Activated gamma-delta T cell treated with anti-CD3 and anti-CD28 coated beads, Interleukin-2, amount 50 U/mL, for 16 hours (primary cell): ENCODE data around the gene KIF16B.
"Not testable (repeated sequence)": the region's sequence is repeated elsewhere in the genome, so short reads cannot be mapped to it uniquely, and the experiment has no call there.

Experiments used
- DNase-seq: peaks from one replicate; pipeline ENCODE4 v3.0.0-alpha.2; 2020; ENCODE audit warnings: low read depth

The KIF16B gene

DNA sequence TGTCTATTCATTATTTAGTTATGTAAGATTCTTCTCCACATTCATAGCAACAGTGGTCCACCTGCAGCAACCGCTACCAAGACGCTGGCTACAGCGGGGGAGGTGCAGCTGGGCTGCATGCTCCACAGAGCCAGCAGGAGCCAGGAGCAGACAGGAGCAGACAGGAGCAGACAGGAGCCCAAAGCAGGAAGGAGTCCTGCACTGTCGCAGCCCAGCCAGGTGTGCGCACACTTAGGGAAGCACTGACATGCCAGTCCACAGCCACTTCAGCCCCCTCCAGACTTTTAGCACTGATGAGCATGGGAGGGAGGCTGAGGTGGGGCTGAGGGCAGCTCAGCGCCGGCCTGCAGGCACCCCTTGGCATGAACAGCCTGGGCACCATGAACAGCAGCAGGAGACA lies 19.6 kb downstream of the KIF16B start:
- DNase-seq = no peak

DNA sequence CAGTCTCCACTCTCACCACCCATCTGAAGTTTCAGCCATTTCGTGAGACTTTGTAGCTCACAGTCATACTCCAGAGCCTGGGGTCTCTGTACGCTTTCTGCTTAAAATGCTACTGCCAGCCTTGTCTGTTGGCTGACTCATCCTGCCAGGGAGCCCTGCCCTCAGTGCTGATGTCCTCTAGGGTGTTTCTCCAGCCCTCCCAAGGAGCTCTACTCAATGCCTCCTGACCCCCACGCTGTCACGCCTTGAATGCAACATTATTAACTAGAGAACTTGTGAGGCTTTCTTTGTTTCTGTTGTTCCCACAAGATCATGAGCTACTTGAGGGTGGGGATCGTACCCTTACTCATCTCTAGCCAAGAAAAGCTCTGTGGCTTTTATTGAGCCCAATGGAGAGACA lies 20.1 kb downstream of the KIF16B start:
- no peak for DNase-seq

DNA sequence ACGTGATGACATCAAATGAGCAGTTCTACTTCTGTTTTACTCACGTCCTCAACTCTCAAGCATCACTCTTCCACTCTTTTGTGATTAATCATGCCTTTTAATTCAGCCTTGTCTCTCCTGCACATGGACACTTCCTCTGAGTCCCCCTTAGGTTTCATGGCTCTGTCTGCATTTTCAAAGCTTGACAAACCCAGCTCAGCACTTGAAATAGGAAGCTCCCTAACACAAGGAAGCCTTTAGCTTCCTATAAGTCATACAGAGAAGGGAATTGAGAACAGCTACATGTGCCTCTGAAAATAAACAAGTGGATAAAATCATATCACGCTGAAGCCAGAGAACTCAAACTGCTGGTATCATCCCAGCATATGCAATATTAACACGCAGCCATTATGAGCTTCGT lies 21.2 kb downstream of the KIF16B start:
- no peak for DNase-seq

DNA sequence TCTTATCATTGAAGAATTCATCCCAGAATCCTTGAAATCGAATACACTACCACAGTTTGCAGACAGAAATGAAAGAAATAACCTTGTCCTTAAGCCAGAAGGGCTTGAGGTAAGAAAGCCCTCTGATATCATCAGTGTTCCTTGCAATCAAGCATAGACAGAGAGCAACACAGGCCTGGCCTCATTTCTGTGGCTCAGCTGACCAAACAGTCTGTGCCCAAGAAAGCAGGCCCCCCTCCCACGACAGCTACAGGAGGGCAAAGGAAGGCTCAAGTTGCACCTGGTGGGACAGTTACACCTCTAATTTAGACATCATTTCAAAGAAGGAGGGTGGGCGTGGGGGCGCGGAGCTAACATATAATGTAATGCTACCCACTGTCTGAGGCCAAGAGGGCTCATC lies 21.6 kb downstream of the KIF16B start:
- no peak for DNase-seq

DNA sequence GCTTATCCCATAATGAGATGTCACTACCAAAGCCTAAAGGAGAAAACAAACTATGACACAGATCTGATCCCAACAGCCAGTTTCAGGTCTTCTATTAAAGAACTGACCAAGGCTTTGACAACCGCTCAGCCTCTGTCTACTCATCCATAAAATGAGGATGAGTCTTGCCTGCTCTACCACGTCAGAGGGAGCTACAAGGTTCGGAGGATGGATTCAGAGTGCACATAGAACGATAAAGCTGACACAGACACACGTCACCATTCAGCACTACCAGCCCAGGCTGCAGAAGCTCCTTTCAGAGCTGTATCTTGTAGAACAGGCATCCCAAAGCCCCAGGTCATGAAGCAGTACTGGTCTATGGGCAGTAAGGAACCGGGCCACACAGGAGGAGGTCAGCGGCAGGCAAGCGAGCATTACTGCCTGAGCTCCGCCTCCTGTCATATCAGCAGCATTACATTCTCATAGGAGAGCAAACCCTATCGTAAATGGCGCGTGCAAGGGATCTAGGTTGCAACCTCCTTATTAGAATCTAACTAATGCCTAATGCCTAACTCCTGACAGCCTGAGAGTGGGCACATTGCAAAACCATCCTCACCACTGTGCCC lies 25.1 kb downstream of the KIF16B start:
- no peak for DNase-seq

DNA sequence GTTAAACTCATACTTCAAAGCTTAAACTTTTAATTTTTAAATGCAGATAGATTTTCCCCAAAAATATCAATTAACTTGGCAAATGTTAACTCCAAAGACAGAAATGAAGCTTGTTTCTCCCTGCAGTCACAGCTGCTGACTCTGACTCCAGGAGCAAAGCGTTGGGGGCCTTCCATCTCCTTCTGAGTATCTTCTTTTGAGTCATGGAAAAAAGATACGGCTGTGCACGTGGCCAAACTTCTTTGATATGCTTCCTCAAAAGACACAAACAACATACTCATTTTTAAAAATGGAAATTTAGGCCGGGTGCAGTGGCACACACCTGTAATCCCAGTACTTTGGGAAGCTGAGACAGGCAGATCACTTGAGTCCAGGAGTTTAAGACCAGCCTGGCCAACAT lies 28.3 kb downstream of the KIF16B start:
- no peak for DNase-seq

DNA sequence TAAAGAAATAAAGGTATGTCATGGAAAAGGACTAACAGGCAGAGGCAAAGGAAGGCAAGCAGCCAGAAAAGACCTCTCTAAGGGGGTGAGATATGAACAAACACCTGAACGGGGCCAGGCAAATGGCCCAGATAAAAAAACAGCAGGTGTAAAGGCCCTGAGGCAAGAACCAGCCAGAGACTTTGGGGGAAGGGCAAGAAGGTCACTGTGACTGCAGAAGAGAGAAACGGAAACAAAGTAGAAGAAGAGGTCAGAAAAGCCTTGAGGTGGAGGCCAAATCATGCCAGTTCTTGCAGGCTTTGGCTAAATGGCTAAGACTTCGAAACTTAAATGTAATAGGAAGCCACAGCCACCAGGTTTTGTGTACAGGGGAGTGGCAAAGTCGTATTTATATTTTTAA lies 30.8 kb downstream of the KIF16B start:
- DNase-seq = no peak

DNA sequence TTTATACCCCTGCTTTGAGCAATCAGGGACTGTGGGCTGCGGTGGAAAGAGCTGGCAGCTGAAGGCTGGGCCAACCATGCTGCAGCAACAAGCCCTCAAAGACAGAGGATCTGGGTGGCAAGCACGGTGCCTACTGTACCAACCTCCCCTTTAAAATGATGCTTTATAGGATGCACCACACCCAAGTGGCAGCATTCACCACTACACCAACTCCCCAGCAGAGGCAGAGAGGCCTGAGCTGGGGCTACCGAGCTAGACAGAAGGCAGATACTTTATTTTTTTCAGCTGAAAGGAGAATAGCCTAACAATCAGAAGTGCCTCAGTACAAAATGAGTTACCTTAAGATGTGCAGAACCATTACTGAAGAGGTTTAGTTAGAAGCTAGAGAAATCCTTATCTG lies 31.4 kb downstream of the KIF16B start:
- DNase-seq = no peak

DNA sequence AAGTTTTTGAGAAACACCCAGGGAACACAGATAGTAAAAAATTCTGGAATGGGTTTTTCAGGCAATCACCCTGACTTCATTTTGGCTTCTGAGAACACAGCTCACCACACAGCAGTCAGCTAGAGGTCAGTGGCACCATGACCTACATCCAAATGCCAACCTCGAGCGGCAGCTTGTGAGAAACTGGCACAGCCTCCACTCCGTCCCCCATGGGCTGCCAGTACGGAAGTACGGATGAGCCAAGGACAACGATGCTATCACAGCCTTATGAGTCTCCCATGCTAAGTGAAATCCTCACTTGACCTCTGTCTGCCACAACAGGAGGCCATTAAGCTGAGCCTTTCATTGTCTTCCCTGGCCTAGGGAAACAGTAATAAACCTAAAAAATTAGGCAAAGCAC lies 32.0 kb downstream of the KIF16B start:
- no peak for DNase-seq

DNA sequence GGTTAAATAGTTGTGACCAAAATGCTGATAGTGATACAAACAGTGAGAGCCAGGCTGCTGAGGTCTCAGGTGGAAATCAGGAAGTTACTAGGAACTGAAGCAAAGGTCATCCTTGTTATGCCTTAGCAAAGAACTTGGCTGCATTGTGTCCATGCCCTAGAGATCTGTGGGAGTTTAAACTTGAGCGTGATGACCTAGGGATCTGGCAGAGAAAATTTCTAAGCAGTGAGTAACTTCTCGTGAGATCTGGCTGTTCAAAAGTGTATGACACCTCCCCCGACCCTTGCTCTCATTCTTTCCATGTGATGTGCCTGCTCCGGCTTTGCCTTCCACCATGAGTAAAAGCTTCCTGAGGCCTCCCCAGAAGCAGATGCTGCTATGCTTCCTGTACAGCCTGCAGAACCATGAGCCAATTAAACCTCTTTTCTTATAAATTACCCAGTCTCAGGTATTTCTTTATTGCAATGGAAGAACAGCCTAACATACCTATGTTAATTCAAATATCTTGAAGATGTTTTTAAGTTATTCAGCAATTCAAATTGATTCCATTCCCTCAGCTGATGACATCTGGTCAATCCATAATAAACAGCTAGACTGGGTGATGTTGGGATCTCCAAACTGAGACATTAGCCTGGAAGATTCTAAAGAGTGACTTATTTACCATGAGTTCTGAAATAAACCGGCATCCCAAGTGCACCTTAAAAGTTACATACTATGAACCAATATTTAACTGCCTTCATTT lies 33.8 kb downstream of the KIF16B start:
- no peak for DNase-seq

DNA sequence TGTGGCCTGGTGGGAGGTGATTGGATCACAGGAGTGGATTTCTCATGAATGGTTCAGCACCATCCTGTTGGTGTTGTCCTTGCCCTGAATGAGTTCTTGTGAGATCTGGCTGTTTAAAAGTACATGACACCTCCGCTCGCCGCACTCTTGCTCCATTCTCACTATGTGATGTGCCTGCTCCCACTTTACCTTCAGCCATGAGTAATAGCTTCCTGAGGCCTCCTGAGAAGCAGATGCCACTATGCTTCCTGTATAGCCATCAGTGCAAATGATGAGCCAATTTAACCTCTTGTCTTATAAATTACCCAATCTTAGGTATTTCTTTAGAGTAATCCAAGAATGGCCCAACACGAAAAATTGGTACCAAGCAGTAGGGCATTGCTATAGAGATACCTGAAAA lies 34.5 kb downstream of the KIF16B start:
- DNase-seq = no peak

DNA sequence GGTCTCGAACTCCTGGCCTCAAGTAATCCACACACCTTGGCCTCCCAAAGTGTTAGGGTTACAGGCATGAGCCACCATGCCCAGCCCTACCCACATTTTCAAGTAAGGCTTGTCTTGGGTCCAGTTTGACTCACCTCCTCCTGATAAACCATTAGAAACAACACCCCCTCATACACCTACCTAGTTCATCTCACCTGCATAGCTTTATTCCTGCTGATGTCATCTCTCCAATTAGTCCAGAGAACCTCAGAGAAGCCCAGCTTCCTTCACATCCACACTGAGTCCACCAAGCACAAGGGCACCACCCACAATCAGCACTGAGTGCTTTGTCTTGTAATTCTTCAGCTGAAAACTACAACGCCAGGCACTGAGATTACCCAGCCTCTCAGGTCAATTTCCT lies 35.3 kb downstream of the KIF16B start:
- no peak for DNase-seq

DNA sequence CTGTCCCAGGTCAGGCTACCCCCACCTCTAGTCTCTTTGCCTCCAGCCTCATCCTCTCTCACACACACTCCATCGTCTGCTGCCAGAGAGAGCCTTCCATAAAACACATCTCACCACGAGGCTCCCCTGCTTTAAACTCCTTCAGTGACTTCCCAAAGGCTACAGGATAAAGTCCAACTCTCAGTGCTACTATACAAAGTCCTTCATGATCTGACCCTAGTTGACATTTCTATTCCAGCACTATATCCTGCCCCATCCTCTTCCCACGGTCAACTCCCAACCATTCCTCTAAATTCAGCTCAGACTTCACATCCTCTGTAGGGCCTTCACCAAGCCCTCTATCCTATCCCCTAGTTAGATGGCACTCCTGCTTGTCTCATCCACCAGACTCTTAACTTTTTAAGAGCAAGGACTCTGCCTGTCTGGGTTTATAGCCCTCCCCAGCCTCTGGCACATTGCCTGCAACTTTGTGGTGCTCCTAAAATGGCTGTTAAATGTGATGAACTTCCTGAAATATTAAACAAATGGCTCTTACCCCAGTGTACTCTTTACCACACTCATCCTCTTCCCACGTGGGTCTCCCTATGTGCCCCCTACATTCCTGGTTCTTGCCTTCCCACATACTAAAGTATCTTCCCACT lies 36.1 kb downstream of the KIF16B start:
- DNase-seq = no peak

DNA sequence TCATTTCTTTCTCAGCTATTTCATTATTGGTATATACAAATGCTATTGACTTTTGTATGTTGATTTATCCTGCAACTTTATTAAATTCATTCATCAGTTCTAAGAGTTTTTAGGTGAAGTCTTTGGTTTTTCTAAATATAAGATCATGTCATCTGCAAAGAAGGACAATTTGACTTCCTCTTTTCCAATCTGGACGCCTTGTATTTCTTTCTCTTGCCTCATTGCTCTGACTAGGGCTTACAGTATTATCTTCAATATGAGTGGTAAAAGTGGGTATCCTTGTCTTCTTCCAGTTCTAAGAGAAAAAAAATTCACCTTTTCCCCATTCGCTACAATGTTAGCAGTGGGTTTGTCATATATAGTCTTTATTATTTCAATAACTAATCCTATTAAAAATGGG lies 38.0 kb downstream of the KIF16B start:
- no peak for DNase-seq

DNA sequence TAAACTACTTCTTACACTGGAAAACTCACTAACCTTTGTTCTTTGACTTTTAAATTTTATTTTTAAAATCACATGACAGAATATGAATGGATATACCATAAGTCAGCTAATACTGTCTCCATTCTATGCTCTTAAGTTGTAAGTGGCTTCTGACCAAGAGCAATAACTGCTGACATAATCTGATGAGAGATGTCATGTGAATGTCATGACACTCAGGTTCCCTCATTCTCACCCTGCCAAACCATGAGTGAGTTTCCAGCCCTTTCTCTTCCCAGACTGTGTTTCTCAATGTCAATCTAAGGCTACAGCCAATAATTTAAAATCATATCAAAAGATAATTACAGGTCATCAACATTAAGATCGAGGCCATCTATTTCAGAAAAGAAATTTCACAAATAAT lies 39.7 kb downstream of the KIF16B start:
- no peak for DNase-seq

DNA sequence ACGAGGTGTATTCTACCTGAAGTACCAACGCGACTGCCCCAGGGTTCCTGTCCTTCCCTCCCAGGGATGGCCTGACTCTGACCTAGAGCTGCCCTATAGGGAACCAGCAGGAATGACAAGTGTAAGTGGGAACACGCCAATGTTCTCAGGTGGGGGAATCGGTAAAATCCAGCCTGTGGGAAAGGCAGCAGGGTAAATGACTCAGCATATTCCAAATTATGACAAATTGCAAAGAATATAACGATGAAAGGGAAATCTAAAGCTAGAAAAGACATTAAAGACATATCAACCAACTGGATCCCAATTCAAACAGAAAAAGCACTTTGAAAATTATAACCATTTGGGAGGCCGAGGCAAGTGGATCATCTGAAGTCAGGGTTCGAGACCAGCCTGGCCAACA lies 41.8 kb downstream of the KIF16B start:
- DNase-seq = no peak

DNA sequence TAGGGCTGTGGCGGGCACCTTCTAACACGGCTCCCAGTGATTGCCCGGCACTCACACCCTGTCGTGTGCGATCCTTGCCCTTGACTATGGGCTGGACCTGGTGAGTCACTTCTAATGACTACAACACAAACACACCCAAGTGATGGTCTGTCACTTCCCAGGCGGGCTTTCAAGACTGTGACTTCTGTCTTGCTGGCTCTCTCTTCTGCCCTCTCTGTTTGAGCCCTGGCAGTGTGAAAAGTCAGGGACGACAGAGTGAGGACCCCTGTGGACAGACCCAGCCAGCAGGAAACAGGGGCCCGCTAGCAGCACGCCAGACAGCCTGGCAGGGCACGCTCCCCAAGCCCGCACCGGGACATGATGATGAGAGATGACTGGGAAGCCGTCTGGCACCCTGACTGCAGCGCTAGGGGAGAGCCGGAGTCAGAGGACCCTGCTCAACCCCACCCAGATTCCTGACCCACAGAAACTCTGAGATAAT lies 43.0 kb downstream of the KIF16B start:
- no peak for DNase-seq

DNA sequence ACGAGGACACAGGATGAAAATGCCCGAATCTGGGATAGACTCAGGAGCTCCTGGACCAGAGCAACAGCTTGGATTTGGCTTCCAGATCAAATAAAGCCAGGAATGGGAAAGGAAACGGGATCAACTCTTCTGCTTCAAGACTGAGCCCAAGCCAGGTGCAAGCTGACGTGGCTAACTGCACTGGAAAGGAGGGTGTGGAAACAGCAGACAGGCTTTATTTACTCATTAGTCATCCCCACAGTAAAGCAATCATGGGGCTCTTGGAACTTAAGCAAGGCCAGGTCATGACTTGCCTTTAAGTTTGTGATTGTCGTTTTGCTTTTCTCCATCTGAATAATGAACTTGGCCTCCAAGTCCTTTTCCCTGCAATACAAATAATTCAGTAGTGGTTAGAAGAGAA lies 45.2 kb downstream of the KIF16B start:
- DNase-seq = no peak

DNA sequence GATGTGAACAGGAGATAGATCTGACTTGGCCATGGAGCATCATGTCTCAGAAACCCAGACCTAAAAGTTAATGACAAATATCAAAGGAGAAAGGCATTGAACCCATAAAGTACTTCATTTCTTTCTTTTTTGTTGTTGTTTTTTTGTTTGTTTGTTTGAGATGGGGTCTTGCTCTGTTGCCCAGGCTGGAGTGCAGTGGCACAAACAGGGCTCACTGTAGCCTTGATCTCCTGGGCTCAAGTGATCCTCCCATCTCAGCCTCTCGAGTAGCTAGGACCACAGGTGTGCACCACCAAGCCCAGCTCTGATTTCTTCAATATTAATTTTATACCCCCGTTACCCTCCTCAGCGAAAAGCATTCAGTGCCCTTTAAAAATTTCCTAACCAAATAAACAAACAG lies 45.8 kb downstream of the KIF16B start:
- no peak for DNase-seq

DNA sequence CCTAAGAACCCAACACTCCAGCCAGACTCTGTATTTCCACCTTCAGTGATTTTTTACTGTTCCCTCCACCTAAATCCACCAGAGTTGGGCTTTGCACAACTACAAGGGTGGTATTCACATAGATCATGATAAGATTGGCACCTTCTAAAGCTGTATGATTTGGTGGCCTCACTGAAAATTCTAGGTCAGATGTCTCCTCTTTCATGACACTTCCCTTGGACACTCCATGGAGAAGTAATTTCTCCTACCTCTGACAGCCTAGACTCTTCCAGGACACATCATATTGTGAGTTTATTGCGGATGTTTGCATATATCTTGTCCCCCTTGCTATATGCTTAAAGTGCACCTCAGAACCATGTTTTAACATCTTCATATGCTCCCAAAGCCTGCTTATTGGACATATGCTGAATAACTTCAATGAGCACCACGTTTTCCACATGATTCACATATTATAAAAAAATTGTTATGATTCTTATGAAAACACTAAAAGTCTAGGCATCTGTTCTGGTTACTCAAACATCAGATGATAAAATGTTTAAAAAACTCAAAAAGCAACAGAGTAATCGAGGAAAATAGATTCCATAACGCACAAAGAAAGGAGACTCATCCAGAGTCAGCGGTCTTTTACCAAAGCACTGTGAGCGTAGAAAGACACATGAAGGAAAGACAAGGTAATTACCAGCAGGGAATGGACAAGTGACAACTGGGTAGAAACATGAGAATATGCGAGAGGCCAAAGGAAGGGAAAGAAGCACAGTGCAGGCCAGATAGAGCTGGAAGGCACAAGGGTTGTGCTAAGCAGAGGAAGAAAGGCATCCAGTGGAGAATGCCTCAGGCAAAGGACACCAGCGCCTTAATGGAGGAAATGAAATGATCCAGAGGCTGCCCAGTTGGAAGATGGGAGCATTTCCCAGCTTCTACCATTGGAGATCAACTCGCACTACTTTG lies 46.5 kb downstream of the KIF16B start:
- DNase-seq = no peak

DNA sequence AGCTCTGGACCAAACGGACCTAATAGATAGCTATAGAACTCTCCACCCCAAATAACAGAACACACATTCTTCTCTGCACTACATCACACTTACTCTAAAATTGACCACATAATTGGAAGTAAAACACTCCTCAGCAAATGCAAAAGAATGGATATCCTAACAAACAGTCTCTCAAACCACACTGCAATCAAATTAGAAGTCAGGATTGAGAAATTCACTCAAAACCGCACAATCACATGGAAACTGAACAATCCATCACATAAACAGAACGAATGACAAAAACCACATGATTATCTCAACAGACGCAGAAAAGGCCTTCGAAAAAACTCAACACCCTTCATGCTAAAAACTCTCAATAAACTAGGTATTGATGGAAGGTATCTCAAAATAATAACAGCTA lies 50.6 kb downstream of the KIF16B start:
- DNase-seq = not testable (repeated sequence)

DNA sequence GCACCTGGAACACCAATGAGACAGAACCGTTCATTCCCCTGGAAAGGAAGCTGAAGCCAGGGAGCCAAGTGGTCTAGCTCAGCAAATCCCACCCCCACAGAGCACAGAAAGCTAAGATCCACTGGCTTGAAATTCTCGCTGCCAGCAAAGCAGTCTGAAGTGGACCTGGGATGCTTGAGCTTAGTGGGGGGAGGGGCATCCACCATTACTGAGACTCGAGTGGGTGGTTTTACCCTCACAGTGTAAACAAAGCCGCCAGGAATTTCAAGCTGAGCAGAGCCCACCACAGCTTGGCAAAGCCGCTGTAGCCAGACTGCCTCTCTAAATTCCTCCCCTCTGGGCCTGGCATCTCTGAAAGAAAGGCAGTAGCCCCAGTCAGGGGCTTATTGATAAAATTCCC lies 53.1 kb downstream of the KIF16B start:
- DNase-seq = no peak
